ENCODE measurements around the gene KCNMA1.

Gene KCNMA1

GRCh38 chr10:76981251-76981650 lies 656.4 kb downstream of the KCNMA1 start:
- DNase-seq (ENCODE audit: low spot score), result no peak

GRCh38 chr10:76977901-76978300 lies 659.7 kb downstream of the KCNMA1 start:
- no peak for DNase-seq (ENCODE audit: low spot score)

GRCh38 chr10:76977046-76977445 lies 660.6 kb downstream of the KCNMA1 start:
- no peak for DNase-seq (ENCODE audit: low spot score)

- DNase-seq (ENCODE audit: low spot score), result no peak
Measured at GRCh38 chr10:76976142-76976541, 661.5 kb downstream of the KCNMA1 start.

- DNase-seq (ENCODE audit: low spot score), result no peak
Measured at GRCh38 chr10:76975126-76975525, 662.5 kb downstream of the KCNMA1 start.

GRCh38 chr10:76974017-76974691 lies 663.5 kb downstream of the KCNMA1 start:
- no peak for DNase-seq (ENCODE audit: low spot score)

GRCh38 chr10:76973091-76974016 lies 664.3 kb downstream of the KCNMA1 start:
- DNase-seq (ENCODE audit: low spot score), result no peak

GRCh38 chr10:76972541-76972940 lies 665.1 kb downstream of the KCNMA1 start:
- no peak for DNase-seq (ENCODE audit: low spot score)

GRCh38 chr10:76971547-76972170 lies 665.9 kb downstream of the KCNMA1 start:
- DNase-seq (ENCODE audit: low spot score), result no peak

- no peak for DNase-seq (ENCODE audit: low spot score)
Measured at GRCh38 chr10:76970711-76971519, 666.7 kb downstream of the KCNMA1 start.

GRCh38 chr10:76969366-76969948 lies 668.2 kb downstream of the KCNMA1 start:
- DNase-seq (ENCODE audit: low spot score), result no peak

GRCh38 chr10:76968483-76968882 lies 669.1 kb downstream of the KCNMA1 start:
- DNase-seq (ENCODE audit: low spot score), result no peak

GRCh38 chr10:76962851-76963250 lies 674.8 kb downstream of the KCNMA1 start:
- no peak for DNase-seq (ENCODE audit: low spot score)

- no peak for DNase-seq (ENCODE audit: low spot score)
Measured at GRCh38 chr10:76961841-76962240, 675.8 kb downstream of the KCNMA1 start.

- no peak for DNase-seq (ENCODE audit: low spot score)
Measured at GRCh38 chr10:76959111-76959510, 678.5 kb downstream of the KCNMA1 start.

- no peak for DNase-seq (ENCODE audit: low spot score)
Measured at GRCh38 chr10:76954838-76955237, 682.8 kb downstream of the KCNMA1 start.

- no peak for DNase-seq (ENCODE audit: low spot score)
Measured at GRCh38 chr10:76950354-76950753, 687.3 kb downstream of the KCNMA1 start.

GRCh38 chr10:76946270-76946669 lies 691.3 kb downstream of the KCNMA1 start:
- DNase-seq (ENCODE audit: low spot score), result no peak

GRCh38 chr10:76945166-76945565 lies 692.4 kb downstream of the KCNMA1 start:
- no peak for DNase-seq (ENCODE audit: low spot score)

- DNase-seq (ENCODE audit: low spot score), result no peak
Measured at GRCh38 chr10:76944640-76945039, 693.0 kb downstream of the KCNMA1 start.

- peak; percentile 11 for DNase-seq (ENCODE audit: low spot score)
Measured at GRCh38 chr10:76942628-76943416, 694.8 kb downstream of the KCNMA1 start.
